Raji (cell line): ENCODE data around the gene RAMP2.

ENCODE experiments used
- POLR2A ChIP-seq: IDR thresholded peaks from 2 replicates; pipeline ENCODE4 v1.6.1; 2011; ENCODE audit warnings: low read depth, low read length, control low read depth; ENCODE audit not compliant: insufficient read depth

The RAMP2 gene

DNA sequence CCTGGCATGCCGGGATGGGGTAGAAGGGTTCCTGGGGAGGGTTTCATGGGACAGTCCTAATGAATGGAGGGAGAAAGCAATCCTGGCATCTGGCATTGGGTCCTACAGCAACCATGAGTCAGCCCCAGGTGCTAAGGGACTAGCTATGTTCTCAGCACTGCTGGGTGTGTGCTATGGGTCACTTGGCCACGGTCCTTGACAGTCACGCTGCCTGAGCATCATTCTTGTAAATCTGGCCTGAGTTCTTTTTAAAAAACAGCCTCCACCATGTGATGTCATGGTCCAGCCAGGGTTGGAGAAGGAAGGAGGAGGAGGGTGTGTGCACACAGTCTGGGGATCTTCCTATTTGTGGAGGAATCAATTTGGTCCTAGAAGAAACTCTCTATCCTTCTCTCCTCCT, 6.2 kb upstream of the RAMP2 start:
- TF ChIP-seq POLR2A, result no peak

DNA sequence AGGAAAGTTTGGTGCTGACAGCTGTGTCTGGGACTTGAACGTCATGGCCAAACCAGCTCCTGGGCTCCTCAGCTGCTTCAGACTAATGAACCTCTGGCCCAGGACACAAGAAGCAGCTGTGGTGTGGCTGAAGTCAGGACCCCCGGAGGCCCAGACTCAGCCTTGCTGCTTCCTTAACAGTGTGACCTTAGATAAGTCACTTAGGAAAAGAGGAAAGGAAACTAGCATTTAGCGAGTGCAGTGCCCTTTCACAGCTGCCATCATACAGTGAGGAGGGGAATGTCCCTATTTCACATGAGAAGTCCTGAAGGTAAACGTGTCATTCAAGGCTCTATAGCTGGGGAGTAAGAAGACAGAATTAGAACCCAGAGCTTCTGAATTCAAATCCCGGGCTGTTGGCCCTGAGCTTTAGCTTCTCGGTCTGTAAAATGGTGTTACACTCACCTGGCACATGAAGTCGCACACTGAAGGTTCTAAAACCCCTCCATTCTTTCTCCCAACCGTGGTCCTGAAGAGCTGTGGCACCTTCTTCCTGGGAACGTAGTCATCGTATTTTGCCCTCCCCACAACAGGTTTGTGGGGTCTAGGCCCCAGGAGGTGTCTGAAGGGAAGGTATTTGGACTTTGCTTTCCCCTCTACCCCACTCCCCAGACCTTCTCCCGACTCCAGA, 910 bp upstream of the RAMP2 start:
- no peak for TF ChIP-seq POLR2A

DNA sequence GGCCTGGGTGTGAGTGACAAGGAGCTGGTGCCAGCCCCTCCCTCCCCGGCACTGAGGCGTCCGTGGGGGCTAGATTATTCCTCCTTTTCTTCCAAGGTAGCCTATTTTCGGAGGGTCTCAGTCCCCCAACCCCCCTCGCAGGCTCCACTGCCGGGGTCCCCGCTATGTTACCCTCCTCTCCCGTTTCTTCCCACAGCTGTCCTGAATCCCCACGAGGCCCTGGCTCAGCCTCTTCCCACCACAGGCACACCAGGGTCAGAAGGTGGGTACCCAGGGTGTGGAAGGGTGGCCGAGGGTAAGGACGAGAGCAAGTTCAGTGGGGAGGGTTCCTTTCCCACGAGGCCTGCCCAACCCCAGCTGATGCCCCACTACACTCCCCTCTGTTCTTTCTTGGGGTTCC, 611 bp downstream of the RAMP2 start:
- no peak for TF ChIP-seq POLR2A

DNA sequence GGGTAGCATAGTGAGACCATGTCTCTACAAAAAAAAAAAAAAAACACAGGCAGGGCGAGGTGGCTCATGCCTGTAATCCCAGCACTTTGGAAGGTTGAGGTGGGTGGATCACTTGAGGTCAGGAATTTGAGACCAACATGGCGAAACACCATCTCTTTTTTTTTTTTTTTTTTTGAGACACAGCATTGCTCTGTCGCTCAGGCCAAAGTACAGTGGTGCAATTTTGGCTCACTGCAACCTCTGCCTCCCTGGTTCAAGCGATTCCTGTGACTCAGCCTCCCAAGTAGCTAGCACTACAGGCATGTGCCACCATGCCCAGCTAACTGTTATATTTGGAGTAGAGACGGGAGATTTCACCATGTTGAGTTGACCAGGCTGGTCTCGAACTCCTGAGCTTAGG, 5.1 kb downstream of the RAMP2 start:
- no peak for TF ChIP-seq POLR2A

DNA sequence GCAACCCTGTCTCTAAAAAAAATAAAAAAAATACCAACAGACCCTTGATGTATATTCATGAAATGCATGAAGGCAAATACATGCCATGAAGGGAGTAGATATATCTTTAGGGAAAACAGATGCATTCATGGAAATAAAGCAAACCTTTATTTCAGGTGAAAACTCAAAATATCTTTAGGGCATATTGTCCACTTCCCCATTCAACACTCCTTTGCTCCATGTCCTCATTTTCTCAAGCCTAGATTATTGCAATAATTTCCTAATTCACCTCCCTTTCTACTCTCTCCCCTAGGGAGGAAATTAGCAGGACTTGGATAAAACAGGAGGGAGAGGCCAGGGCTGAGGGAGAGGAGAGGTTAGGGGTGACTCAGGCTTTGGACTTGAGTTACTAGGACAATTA, 6.5 kb downstream of the RAMP2 start:
- no peak for TF ChIP-seq POLR2A

DNA sequence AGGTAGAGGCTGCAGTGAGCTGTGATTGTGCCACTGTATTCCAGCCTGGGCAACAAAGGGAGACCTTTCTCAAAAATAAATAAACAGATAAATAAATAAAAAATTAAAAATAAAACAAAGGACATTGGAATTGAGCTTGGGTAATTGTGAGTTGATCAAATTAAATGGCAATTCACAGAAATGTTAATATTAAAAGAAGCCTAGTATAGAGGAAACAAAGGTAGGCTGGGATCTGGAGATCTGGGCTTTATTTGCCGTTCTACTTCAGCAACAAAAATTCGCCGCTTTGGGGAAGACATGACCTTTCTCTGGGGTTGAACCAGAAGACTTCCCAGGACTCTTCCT, 11.9 kb downstream of the RAMP2 start:
- TF ChIP-seq POLR2A, result no peak

DNA sequence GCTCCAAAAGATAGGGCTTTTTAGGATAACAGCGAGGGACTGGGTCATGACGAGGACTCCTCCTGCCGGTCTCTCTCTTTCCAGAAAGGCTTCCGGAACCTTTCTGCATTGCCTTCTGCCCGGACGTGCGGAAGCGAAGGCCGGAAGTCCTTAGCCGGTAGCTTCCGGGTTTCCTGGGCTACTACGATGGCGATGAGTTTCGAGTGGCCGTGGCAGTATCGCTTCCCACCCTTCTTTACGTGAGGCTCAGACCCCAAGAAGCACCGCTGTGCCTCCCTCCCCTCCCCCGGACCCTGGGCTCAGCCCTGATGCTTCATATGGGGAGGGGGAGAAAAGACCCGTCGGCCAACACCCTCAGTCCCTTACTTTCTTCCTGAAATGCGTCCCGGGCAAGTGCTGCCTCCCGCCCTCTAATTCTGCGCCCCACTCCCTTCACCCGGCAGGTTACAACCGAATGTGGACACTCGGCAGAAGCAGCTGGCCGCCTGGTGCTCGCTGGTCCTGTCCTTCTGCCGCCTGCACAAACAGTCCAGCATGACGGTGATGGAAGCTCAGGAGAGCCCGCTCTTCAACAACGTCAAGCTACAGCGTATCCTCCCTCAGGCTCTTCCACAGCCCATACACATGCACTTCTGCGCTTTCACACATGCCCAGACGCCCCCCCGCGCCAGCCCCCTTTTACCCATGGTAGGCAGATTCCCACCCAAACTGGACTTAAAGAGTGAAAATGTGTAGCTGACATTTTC, 12.4 kb downstream of the RAMP2 start, which contains the start of gene VPS25:
VPS25 (plus strand) TSS at position 160 of the 746 bp plus-strand sequence; CDS start at position 187, 27 bp downstream.
- TF ChIP-seq POLR2A, result peak; percentile 97

DNA sequence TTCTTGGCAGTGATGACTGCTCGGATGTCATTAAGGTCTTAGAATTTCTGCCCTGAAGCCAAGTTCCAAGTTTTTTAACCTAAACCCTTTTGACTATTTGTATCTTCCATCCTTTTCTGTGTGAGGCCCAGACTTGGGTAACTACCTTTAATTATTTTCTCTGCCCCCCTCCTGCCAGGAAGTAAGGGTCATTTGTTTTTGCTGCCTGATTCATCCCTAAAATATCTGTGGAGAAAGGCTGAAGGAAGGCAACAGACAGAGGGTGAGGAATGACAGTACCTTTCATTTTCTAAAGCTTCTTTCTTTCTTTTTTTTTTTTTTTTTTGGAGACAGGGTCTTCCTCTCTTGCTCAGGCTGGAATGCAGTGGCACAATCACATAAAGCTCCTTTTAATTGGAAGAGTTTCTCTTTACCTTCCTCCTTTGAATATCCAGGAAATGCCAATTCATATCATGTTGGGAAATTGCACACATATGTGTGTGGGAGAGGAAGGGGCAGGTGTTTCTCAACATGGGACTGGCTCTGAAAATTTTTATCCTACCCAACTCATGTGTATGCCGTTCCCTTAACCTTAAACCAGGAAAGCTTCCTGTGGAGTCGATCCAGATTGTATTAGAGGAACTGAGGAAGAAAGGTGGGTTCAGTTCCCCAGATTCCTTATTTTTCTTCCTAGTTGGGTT, 13.2 kb downstream of the RAMP2 start:
- TF ChIP-seq POLR2A, result no peak

DNA sequence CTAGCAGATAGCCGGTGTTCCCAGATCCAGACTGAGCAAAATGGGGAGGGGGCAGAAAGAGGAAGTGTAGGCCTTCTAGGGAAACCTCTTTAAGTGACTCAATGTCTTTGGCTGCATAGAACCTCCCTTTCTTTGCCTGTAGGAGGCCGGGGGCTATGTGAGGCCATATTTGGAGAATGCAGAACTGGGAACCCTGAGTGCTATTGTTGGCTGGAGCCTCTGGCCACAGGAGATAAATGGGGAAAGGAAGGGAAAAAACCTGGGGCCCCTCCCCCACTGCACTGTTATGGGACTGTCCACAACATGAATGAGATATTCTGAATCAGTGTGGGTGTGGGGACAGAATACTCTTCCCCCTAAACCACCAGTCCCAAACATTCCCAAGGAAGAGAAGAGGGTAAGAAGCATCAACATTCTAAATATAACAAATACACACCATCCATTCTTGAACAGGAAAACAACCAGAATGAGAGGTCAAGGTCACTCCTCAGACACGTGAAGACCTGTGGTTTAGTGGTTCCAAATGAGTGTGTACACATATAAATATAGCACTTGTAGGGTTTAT, 14.6 kb downstream of the RAMP2 start:
- no peak for TF ChIP-seq POLR2A

DNA sequence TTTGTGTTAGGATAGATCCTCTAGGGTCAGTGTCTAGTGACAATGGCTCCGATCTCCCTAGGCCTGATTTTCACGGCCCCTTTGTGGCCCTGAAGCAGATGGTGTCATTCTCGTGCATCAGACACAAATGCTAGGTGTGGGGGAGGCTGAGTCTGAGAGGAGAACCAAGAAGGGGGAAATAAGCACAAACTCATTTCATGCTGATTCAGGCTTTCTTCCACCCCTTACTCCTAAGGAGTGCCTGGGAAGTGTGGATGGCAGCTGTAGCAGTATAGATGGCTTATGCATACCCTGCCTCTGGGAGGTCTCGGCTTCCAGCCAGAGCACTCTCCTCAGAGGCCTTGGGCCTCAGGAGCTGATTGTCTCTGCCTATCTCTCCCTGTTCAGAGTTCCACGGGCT, 17.5 kb downstream of the RAMP2 start:
- no peak for TF ChIP-seq POLR2A

DNA sequence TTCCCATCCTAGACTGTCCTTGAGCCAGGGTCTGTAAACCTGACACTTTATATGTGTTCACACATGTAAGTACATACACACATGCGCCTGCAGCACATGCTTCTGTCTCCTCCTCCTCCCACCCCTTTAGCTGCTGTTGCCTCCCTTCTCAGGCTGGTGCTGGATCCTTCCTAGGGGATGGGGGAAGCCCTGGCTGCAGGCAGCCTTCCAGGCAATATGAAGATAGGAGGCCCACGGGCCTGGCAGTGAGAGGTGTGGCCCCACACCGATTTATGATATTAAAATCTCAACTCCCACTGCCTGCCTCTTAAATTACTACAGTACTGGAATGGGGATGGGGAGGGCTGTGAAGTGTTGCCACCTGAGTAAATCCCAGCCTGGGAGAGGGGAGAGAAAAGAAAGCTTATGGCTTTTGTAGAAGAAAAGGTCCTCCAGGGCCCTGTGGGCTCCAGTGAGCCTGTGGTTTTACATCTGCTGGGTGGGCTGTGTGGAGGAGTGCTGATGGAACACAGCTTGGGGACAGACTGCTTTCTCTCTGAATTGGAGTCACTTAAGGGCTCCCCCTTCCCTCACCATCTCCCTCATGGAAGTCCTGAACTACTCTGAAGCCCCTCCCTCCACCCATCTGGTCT, 18.4 kb downstream of the RAMP2 start:
- no peak for TF ChIP-seq POLR2A

DNA sequence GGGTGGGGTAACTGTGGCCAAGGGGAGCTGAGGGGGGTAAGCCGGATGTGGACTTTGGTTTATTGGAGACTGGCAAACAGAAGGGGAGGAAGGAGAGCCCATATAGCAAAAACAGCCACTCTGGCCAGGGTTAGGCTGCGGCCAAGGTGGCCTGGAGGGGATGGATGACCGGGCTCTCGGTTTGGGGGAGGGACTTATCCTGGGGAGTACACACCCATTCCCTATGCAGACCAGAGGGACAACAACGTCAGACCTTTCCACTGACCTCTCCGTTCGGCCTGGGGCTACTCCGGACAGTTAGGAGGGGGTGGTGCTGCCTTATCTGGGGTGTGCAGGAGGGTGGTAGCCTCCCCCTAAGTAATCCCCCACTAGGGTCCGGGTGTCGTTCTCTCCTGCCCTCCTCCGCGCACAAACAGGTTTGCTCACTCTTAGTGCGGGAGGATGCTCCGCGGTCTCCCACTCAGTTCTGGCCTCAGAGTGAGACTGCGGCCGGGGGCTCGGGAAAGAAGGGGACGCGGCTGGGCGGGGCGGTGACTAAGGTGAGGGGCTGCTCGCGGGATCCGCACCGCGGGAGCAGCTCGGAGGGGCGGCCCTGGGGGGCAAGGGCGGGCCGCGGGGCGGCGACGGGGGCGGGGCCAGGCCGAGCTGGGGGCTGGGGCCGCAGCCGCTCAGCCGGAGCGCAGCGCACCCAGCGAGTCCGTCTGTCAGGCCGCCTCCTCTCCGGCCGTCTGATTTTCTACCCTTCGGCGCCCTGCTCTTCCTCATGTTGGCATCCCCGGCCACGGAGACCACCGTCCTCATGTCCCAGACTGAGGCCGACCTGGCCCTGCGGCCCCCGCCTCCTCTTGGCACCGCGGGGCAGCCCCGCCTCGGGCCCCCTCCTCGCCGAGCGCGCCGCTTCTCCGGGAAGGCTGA, 19.2 kb downstream of the RAMP2 start, which contains the start of gene WNK4:
WNK4 (plus strand) TSS at position 675 of the 915 bp plus-strand sequence; CDS start at position 764, 89 bp downstream.
- TF ChIP-seq POLR2A, result no peak

DNA sequence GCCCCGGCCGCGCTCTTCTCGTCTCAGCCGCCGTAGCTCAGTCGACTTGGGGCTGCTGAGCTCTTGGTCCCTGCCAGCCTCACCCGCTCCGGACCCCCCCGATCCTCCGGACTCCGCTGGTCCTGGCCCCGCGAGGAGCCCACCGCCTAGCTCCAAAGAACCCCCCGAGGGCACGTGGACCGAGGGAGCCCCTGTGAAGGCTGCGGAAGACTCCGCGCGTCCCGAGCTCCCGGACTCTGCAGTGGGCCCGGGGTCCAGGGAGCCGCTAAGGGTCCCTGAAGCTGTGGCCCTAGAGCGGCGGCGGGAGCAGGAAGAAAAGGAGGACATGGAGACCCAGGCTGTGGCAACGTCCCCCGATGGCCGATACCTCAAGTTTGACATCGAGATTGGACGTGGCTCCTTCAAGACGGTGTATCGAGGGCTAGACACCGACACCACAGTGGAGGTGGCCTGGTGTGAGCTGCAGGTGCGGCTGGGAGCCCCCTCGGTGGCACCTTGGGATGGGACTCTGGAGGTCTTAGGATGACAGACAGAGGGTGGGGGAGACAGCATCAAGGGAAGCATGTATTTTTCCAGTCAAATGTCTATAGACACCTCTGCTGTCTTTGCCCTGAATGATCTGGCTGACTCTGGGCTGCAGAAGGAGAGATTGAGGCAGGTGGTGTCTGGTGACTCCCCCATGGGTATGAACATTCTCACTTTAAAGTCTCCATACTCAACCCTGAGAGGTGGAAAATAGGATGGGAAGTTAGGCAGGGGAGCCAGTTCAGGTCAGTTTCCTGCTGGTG, 20.0 kb downstream of the RAMP2 start:
- TF ChIP-seq POLR2A, result no peak
